G401.6 (cell line): ENCODE data around the gene REN.

ENCODE experiments used
- FAIRE-seq: peaks from 2 replicates; lab custom pipeline; 2012; peaks lifted over from hg19 to GRCh38; lab: Jason Lieb, UNC

REN gene

GRCh38 chr1:204166219-204166618, at the start of gene REN:
Gene REN (minus strand): TSS chr1:204166337. CDS start chr1:204166293, 44 bp downstream.
- no peak for FAIRE-seq

GRCh38 chr1:204213668-204214662, 47.8 kb upstream of the REN start, which contains the start of gene GOLT1A:
Gene GOLT1A (minus strand): TSS chr1:204213988. CDS start chr1:204213906, 82 bp downstream.
- FAIRE-seq, result no peak

- no peak for FAIRE-seq
These were observed 46.6 kb upstream of the REN start for GRCh38 chr1:204212715-204213114.

DNA sequence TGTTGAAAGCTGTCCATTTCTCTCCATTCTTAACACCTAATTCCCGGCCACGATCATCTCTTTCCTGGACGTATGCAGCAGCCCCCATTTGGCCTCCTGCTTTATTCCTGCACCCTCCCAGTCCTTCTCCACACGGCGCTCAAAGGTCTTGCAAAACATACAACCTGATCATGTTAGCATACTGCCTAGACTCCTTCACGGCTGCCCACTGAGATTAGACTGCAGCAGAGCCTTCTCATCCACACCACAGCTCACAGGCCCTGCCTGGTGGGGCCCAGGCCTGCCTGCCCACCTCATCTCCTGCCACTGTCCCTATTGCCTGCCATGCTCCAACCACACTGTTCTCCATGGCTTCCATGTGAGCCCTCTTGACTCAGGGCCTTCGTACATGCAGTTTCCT, 44.9 kb upstream of the REN start:
- no peak for FAIRE-seq

DNA sequence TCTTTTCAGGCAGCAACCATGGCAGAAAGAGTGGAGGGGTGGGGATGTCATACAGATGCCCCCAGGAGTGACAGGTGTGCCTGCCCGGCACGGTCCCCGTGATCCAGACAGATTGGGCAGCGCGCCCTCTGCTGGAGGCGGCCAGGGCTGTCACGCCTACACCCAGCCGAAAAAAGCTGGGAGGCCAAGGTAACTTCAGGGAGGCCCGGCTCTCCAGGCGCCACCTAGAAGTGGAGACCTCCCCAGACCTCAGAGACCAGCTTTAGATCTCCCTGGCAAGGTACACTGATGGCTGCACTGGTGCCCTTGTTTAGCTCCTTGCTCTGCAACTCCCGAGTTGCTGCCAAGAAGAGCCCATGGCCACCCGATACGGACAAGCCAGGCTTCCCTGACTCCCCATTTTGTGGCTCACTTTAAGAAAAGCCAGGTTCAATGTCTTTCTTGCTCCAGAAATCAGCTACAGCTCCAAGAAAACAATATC, 41.0 kb upstream of the REN start:
- FAIRE-seq, result no peak

GRCh38 chr1:204206121-204206520, 40.0 kb upstream of the REN start:
- FAIRE-seq, result no peak

DNA sequence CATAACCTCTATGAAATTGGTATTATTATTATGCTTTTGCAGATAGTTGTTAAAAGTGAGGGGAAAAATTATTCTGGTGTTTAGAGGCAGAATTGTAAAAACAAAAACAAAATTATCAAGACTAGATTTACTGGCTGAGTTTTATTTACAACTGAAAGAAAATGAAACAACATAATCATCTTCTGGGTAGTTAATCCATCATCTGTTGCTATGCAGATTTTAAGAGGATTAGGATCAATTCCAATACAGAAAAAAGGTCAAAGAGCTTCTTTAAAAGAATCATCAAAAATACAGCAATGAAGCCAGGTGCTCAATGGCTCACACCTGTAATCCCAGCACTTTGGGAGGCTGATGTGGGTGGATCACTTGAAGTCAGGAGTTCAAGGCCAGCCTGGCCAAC, 39.3 kb upstream of the REN start:
- no peak for FAIRE-seq

- FAIRE-seq, result no peak
These were observed 38.8 kb upstream of the REN start for GRCh38 chr1:204204944-204205343.

DNA sequence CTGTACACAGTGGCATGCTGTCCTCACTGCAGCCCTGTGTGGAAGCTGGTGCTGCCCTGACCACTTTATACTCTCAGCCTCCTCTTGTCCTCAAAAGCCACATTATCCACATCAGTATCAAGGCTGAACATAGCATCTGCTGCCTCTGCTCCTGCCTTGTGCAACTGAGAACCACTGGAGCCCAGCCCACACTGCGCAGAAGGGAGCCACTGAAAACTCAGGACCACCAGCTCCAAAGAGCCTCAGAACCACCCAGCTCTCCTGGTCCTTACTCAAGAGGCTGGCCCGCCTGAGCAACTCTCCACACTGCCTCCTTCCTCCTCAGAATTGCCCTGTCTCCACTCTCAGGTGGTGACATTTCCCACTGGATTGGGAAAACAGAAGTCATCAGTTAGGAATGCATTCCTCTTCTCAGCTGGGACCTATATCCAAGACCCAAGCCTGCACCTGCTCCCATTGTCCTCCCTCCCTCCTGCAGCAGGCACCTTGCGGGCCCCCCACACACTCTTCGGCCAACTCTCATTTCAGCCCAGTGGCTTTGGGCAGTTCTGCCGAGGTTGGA, 37.1 kb upstream of the REN start:
- FAIRE-seq, result no peak

DNA sequence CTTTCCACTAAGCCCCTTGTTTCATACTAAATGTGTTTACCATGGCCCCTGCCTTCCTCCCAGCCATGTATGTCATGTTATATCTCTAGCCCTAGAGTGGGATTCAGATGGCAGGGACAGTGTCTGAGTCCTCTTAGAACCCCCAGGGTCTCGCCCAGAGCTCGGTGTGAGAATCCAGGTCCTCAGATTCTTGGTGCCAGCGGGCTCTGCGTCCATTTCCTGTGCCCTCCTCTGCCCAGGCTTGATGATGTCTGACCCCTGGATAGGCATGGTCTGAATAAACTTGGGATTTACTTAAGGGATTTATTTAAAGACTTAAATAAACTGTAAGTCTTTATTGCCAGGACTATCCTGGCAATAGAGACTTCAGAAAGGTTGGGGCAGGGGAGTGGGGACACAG, 36.3 kb upstream of the REN start:
- FAIRE-seq, result no peak

- no peak for FAIRE-seq
These were observed 35.4 kb upstream of the REN start for GRCh38 chr1:204201348-204202040.

DNA sequence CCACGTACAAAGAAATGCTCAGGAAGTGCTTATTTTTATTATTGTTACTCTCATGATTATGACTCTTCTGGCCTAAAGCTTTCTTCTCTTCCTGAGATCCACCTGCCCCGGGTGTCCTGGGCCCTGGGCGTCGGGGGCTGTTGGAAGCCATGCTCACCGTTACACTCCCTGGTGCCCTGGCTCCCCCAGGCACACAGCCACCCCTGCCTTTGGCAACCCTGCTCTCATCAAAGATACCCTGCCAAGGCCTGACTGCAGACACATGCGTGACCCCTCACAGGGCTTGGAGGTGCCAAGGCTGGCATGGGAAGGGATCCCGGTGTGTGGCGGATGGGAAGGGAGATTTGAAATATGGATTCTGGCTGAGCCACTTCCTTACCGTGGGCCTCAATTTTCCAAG, 33.4 kb upstream of the REN start:
- FAIRE-seq, result no peak

DNA sequence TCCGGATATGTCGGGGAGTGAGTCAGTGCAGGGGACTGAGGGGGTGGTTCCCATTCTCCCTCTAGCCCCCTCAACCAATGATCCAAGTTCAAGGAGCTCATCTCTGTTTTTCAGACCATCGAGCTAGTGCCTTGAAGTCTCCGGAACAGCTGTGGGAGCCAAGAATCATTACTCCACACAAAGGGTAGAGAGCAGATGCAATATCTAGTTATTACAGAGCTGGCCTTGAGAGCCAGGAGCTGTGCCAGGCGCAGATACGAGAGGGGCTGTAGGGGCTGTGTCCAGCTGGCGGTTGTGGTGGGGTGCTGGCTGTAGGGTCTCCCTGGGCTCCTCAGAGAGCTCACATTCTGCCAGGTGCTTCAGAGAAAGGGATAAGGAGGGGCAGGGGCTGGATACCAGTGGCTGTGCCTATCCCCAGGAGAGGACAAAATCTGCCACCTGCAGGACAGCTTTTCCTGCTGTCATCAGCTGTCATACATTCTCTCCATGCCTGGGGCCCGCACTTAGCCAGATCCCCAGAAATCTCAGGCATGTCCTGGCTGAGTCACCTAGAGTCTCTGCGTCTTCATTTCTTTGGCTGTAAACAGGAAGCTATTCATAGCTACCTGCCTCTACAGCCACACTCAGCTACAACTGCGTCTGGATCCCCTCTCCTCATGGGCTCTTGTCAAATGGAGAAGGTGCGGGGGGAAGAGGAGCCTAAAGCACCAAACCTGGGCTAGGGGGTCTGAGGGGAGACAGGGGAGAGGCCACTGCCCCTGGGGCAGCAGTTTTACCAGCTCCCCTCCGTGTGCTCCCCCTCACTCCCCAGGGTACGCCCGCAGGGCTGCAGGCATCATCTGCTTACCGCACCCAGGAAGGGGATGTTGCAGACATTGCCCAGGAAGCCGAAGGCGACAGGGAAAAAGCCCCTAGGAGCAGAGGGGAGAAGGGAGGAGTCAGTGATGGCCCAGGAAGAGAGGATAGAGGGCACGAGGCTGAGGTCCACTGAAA, 32.5 kb upstream of the REN start:
- no peak for FAIRE-seq

GRCh38 chr1:204197068-204197467, 30.9 kb upstream of the REN start:
- FAIRE-seq, result no peak

DNA sequence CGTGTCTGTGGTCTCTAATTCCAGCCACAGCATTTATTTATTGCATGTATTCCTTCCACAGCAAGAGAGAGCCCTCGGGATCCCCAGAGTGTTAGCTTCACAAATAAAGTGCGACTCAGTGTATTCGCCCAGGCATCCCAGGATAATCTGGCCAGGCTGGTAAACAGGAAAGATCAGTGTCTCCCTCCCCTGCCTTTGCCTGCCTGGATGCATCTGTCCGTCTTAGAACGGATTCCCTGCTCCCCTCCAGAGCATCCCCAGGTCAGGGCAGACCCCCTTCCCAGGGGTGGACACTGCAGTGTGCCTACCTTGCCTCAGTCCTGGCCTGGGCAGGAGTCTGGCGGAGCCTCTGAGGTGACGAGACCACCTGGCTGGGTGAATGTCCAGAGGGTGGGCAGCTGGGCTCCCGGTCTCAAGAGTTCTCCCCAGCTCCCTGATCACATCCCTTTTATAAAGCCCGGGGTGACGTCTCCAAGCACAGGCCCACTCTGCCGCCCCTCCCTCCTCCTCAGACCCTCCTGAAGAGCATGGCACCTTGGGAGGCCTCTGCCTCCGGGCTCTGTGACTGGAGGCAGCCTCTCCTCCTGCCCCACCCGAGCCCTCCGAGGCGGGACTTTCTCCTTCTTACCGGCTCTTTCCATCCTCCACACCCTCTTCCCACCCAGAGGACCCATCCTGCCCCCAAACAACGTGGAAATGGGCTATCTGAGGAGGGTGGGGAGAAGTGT, 30.1 kb upstream of the REN start, which contains the start of gene KISS1:
TSS of gene KISS1 (minus strand) at position 424 of the 728 bp plus-strand sequence. CDS start 3,615 bp downstream, outside the sequence.
- FAIRE-seq, result no peak

DNA sequence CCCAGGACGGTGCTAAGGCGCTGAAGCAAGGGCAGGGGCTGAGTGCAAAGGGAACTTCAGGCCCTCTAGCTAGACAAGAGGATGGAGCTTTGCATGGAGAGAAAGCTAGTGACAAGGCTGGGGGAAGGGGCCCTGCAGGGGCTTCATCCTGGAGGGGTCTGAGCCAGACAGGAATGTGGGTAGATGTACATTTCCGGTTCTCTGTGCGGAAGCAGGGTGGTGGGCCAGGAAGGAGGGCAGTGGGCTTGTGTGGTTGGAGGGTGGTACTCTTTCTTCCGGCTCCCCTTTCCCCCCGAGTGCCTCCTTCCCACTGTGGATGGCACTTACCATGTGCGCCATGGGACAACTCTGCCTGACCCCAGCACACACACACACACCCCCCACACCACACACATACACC, 28.6 kb upstream of the REN start:
- FAIRE-seq, result no peak

GRCh38 chr1:204194080-204194479, 27.9 kb upstream of the REN start:
- FAIRE-seq, result no peak

DNA sequence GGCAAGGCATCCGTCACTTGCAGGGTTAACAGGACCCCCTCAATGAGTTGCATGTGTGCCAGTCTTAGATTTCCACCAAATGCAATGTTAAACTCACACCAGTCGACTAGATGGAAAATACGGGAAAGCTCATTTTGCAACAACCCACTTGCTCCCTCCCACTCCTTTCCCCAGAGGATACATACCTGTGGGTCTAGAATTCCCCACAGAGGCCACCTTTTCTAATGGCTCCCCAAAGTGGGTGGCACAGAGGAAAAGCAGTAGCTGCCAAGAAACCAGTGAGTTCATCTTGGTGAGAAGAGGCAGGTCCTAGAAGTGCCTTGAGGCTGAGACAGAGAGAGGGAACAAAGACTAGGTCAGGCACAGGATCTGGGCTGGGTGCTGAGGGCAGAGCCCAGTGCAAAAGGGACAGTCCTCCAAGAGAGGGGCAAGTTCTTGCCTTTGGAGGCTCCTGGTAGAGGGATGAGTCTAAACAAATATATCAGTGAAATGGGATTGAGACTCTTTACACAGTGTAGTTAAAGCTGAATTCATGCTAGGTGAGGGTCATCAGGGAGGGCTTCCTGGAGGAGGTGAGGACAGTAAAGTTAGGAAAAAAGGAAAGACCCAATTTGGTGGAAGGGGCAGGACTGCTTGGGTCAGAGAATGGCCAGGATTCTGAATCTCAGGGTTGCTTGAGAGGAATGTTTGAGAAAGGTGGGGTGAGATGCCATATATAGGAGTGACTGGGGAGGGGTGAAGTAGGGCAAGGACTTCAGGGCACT, 26.6 kb upstream of the REN start:
- no peak for FAIRE-seq

- FAIRE-seq, result no peak
These were observed 25.9 kb upstream of the REN start for GRCh38 chr1:204192046-204192445.

DNA sequence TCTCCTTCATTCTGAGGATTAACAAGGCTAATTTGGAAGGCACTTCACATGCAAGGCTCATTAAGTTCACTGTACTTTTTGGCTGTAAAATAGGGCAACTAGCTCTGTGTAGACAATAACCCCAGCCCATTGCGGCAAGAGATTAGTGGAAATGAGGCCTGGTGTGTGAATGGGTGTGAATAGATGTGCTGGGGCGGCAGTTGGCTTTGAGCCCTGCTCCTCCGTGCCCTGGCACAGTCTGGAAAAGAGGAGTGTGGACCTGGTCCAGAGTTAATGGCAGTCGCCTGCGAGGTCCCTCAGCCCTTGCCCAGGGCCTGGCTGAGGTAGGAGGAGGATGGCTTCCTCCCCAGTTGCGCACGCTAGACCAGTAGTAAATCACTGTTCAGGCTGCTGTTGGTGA, 25.3 kb upstream of the REN start:
- FAIRE-seq, result no peak
